ENCODE measurements around the gene TOR1AIP2. TPM values are rescaled to one million over a fixed set of nuclear protein-coding genes. Genes with fewer than 3 reads are reported as not detected.

Gene TOR1AIP2
- total and polyA plus RNA-seq, 2 of the 13 experiments (the other 11 are each of a cell fraction or from before 2014, with no cell fraction given): 35.2 to 65.8 TPM

- TF ChIP-seq KLF16 (CRISPR knock-in tag; IDR thresholded peaks at IDR 0.05) (no peak), ZMYM4 (CRISPR knock-in tag; IDR thresholded peaks at IDR 0.05) (no peak), LCORL (IDR thresholded peaks at IDR 0.05) (no peak), LCORL (CRISPR knock-in tag; IDR thresholded peaks at IDR 0.05) (no peak), ZFP36 (IDR thresholded peaks at IDR 0.05; ENCODE audit: borderline replicate concordance, low read depth, low read length, partially characterized antibody) (no peak), THAP11 (CRISPR knock-in tag; IDR thresholded peaks at IDR 0.05) (no peak), KDM5A (IDR thresholded peaks at IDR 0.05; ENCODE audit: borderline replicate concordance, low read length) (no peak), NR2F6 (IDR thresholded peaks at IDR 0.05) (no peak), NR2F6 (CRISPR knock-in tag; IDR thresholded peaks at IDR 0.05) (no peak), TRAFD1 (CRISPR knock-in tag; IDR thresholded peaks at IDR 0.05; ENCODE audit: borderline replicate concordance) (no peak), ZNF674 (CRISPR knock-in tag; IDR thresholded peaks at IDR 0.05; ENCODE audit: low read depth) (no peak), ZNF558 (CRISPR knock-in tag; IDR thresholded peaks at IDR 0.05; ENCODE audit: borderline replicate concordance) (no peak)
- TF ChIP-seq, protein P1, sequence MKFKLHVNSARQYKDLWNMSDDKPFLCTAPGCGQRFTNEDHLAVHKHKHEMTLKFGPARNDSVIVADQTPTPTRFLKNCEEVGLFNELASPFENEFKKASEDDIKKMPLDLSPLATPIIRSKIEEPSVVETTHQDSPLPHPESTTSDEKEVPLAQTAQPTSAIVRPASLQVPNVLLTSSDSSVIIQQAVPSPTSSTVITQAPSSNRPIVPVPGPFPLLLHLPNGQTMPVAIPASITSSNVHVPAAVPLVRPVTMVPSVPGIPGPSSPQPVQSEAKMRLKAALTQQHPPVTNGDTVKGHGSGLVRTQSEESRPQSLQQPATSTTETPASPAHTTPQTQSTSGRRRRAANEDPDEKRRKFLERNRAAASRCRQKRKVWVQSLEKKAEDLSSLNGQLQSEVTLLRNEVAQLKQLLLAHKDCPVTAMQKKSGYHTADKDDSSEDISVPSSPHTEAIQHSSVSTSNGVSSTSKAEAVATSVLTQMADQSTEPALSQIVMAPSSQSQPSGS (CRISPR knock-in tag; IDR thresholded peaks at IDR 0.05): no peak
- TF ChIP-seq, protein P2, sequence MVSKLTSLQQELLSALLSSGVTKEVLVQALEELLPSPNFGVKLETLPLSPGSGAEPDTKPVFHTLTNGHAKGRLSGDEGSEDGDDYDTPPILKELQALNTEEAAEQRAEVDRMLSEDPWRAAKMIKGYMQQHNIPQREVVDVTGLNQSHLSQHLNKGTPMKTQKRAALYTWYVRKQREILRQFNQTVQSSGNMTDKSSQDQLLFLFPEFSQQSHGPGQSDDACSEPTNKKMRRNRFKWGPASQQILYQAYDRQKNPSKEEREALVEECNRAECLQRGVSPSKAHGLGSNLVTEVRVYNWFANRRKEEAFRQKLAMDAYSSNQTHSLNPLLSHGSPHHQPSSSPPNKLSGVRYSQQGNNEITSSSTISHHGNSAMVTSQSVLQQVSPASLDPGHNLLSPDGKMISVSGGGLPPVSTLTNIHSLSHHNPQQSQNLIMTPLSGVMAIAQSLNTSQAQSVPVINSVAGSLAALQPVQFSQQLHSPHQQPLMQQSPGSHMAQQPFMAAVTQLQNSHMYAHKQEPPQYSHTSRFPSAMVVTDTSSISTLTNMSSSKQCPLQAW (CRISPR knock-in tag; IDR thresholded peaks at IDR 0.05): no peak
- TF ChIP-seq, protein P3, sequence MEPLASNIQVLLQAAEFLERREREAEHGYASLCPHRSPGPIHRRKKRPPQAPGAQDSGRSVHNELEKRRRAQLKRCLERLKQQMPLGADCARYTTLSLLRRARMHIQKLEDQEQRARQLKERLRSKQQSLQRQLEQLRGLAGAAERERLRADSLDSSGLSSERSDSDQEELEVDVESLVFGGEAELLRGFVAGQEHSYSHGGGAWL (CRISPR knock-in tag; IDR thresholded peaks at IDR 0.05): no peak
- TF ChIP-seq, protein P4, sequence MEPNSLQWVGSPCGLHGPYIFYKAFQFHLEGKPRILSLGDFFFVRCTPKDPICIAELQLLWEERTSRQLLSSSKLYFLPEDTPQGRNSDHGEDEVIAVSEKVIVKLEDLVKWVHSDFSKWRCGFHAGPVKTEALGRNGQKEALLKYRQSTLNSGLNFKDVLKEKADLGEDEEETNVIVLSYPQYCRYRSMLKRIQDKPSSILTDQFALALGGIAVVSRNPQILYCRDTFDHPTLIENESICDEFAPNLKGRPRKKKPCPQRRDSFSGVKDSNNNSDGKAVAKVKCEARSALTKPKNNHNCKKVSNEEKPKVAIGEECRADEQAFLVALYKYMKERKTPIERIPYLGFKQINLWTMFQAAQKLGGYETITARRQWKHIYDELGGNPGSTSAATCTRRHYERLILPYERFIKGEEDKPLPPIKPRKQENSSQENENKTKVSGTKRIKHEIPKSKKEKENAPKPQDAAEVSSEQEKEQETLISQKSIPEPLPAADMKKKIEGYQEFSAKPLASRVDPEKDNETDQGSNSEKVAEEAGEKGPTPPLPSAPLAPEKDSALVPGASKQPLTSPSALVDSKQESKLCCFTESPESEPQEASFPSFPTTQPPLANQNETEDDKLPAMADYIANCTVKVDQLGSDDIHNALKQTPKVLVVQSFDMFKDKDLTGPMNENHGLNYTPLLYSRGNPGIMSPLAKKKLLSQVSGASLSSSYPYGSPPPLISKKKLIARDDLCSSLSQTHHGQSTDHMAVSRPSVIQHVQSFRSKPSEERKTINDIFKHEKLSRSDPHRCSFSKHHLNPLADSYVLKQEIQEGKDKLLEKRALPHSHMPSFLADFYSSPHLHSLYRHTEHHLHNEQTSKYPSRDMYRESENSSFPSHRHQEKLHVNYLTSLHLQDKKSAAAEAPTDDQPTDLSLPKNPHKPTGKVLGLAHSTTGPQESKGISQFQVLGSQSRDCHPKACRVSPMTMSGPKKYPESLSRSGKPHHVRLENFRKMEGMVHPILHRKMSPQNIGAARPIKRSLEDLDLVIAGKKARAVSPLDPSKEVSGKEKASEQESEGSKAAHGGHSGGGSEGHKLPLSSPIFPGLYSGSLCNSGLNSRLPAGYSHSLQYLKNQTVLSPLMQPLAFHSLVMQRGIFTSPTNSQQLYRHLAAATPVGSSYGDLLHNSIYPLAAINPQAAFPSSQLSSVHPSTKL (CRISPR knock-in tag; IDR thresholded peaks at IDR 0.05): no peak
- Histone ChIP-seq H4K20me1 (ENCODE audit: insufficient read depth, low read length) (no peaks in the 10 kb centered on the region), H3K79me2 (ENCODE audit: insufficient read depth, low read length) (peaks cover 12% of the 10 kb centered on the region), H3K27me3 (ENCODE audit: control insufficient read depth in 1 of 2, insufficient read depth in 2 of 2, low read length in 2 of 2) (no peaks in the 10 kb centered on the region; a peak in 1 of 5 replicates), H3K4me3 (replicated peaks in 1 of 3; ENCODE audit: insufficient read depth in 1 of 3, low read depth in 2 of 3, low read length in 3 of 3) (no peak overlapping the region), H3K27ac (ENCODE audit: extremely low read length, insufficient read depth, low read length) (no peak overlapping the region), H3K4me2 (ENCODE audit: low read depth, low read length) (no peak overlapping the region), H2AFZ (ENCODE audit: low read length) (no peak overlapping the region), H3K36me3 (replicated peaks in 1 of 2; ENCODE audit: control insufficient read depth in 1 of 2, insufficient read depth in 2 of 2, low read length in 2 of 2) (peaks cover 5 to 33% of the 10 kb centered on the region in 2 experiments), H3K4me1 (ENCODE audit: insufficient read depth, low read length) (peaks cover 7% of the 10 kb centered on the region), H3K9me3 (ENCODE audit: low read length) (no peaks in the 10 kb centered on the region), H3K9ac (ENCODE audit: insufficient read depth, low read depth, low read length) (no peak overlapping the region)
- FAIRE-seq: no peak
- WGBS (ENCODE audit: low lambda C conversion rate): 98% methylated on average over 4 of the region's 4 CpGs
- BruUV-seq (replicated peaks): no TSS peak
- in situ Hi-C loops (cut with HindIII; ENCODE audit: extremely low pct_ligation_motif_present, low pct_unique_long_range_greater_than_20kb): no loop called here
- intact Hi-C loops (cut with micrococcal nuclease; ENCODE audit: unreplicated experiment): no loop called here
- ChIA-PET POLR2A (no interaction called here), CTCF (ENCODE audit: low intra/inter-chr PET ratio, low total read pairs) (no interaction called here)
- DNase-seq (ENCODE audit: low spot score): no peak
- ATAC-seq: no peak
Observed at GRCh38 chr1:179889589-179889988, 12.0 kb upstream of the TOR1AIP2 start.

Measured in HepG2 (cell line).